Measurements from ENCODE around the gene PADI3. TPM values are rescaled to one million over a fixed set of nuclear protein-coding genes. Genes with fewer than 3 reads are reported as not detected.

PADI3 gene
- total and polyA plus RNA-seq, 7 donors, result 0.01 to 0.09 (median 0.04) TPM; not detected in 4

DNA sequence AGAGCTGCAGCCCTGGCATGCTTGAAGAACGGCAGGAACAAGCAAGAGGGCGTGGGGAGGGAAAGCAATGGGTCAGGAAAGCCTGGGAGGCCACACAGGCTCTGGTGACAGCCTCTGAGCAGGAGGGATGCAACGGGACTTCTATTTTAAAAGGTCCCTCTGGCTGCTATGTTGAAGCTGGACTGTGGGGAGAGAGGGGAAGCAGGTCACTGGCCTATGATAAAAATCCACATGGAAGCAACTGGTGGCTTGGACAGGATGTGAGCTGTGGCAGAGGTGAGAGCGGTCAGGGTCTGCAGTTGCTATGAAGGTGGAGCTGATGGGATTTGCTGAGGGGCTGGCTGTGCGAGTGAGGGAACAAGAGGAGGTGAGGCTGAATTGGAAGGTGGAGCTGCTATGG lies 32.8 kb upstream of the PADI3 start:
- Histone ChIP-seq H3K36me3 (ENCODE audit: insufficient read depth in 1 of 2, low read depth in 1 of 2) (no peaks in the 10 kb centered on the region), H3K27me3 (ENCODE audit: insufficient read depth in 3 of 3, low read length in 2 of 3) (peaks cover 0 to 48% (median 11%) of the 10 kb centered on the region in 3 donors), H3K4me3 (no peak overlapping the region), H3K4me1 (no peaks in the 10 kb centered on the region), H3K9me3 (no peaks in the 10 kb centered on the region), H3K27ac (no peak overlapping the region)
- DNase-seq (no peak), ATAC-seq (no peak)
- intact Hi-C loops (cut with DNase I), result no loop called here
- 35 to 49% (median 46%) methylated on average over 5 of the region's 5 CpGs for WGBS, 3 donors
- TF ChIP-seq, protein P1, sequence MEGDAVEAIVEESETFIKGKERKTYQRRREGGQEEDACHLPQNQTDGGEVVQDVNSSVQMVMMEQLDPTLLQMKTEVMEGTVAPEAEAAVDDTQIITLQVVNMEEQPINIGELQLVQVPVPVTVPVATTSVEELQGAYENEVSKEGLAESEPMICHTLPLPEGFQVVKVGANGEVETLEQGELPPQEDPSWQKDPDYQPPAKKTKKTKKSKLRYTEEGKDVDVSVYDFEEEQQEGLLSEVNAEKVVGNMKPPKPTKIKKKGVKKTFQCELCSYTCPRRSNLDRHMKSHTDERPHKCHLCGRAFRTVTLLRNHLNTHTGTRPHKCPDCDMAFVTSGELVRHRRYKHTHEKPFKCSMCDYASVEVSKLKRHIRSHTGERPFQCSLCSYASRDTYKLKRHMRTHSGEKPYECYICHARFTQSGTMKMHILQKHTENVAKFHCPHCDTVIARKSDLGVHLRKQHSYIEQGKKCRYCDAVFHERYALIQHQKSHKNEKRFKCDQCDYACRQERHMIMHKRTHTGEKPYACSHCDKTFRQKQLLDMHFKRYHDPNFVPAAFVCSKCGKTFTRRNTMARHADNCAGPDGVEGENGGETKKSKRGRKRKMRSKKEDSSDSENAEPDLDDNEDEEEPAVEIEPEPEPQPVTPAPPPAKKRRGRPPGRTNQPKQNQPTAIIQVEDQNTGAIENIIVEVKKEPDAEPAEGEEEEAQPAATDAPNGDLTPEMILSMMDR (IDR thresholded peaks at IDR 0.05), result no peak

DNA sequence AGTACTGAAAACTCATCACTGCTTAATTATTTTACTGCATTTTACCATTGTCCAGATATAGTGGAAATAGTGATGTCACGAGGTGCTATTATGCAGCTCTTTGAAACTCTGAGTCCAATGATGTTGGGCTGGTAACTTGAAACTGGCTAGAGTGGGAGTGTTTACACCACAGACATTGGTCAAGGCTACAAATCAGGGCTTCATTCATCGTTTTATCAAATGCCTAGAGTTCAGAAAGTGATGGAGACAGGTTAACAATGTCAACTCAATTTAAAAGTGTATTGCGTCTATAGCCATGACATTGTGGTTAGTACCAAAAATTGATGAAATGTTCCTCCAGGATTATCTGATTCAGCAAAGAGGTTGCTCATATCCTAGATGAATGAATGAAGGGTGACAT lies 31.3 kb upstream of the PADI3 start:
- DNase-seq (no peak), ATAC-seq (no peak)
- H3K4me1 ChIP-seq, result no peaks in the 10 kb centered on the region
- no peak overlapping the region for H3K4me3 ChIP-seq
- WGBS, 3 donors, result 68 to 73% (median 71%) methylated on average over 3 of the region's 3 CpGs
- peaks cover 0 to 47% (median 11%) of the 10 kb centered on the region in 3 donors for H3K27me3 ChIP-seq (ENCODE audit: insufficient read depth in 3 of 3, low read length in 2 of 3)
- intact Hi-C loops (cut with DNase I), result no loop called here
- H3K27ac ChIP-seq, result no peak overlapping the region
- H3K36me3 ChIP-seq (ENCODE audit: insufficient read depth in 1 of 2, low read depth in 1 of 2), result no peaks in the 10 kb centered on the region
- no peaks in the 10 kb centered on the region for H3K9me3 ChIP-seq
- TF ChIP-seq, protein P1 (IDR thresholded peaks at IDR 0.05), result no peak

DNA sequence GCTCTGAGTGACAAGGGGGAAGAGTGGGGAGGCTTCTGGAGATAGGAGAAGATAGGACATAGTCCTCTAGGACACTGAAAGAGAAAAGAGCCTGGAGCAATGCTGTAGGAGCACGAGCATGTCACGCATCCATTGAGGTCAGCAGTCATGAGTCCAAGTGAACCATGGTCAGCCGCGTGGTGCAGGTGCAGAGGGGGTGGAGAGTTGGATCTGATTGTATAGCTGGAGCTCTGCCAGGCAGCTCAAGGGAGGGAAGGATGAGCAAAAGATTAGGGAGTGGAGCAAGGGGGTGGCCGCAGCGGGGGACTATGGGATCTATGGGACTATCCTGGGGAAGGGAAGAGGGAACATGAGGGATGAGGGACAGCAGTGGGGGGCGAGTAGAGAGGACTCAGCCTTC lies 30.0 kb upstream of the PADI3 start:
- 38 to 54% (median 44%) methylated on average over 7 of the region's 7 CpGs for WGBS, 3 donors
- ATAC-seq (no peak), DNase-seq (no peak)
- Histone ChIP-seq H3K36me3 (ENCODE audit: insufficient read depth in 1 of 2, low read depth in 1 of 2) (no peaks in the 10 kb centered on the region), H3K4me1 (no peaks in the 10 kb centered on the region), H3K27me3 (ENCODE audit: insufficient read depth in 3 of 3, low read length in 2 of 3) (peaks cover 0 to 42% (median 6%) of the 10 kb centered on the region in 3 donors), H3K27ac (no peak overlapping the region), H3K9me3 (no peaks in the 10 kb centered on the region), H3K4me3 (no peak overlapping the region)
- intact Hi-C loops (cut with DNase I), result no loop called here
- TF ChIP-seq, protein P1 (IDR thresholded peaks at IDR 0.05), result no peak

DNA sequence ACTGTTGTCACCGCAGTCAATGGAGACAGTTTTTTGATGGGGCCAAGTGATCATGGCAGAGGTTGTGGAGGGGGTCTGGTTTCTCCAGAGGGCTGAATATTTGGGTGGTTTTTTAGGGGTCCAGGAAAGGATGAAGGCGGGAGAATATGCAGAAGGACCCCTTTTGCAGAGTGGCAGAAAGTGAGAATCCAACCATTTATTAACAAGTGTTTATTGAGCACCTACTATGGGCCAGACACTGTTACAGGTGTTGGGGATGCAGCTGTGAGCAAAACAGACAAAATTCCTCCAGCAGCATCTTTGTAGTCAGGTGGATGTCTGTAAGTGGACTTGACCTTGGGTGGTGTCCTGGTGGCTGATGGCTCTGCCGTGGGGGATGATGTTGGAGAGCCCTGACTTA lies 28.6 kb upstream of the PADI3 start:
- Histone ChIP-seq H3K4me3 (no peak overlapping the region), H3K27ac (no peak overlapping the region), H3K36me3 (ENCODE audit: insufficient read depth in 1 of 2, low read depth in 1 of 2) (no peaks in the 10 kb centered on the region), H3K4me1 (no peaks in the 10 kb centered on the region), H3K9me3 (no peaks in the 10 kb centered on the region), H3K27me3 (ENCODE audit: insufficient read depth in 3 of 3, low read length in 2 of 3) (peaks cover 0 to 31% (median 3%) of the 10 kb centered on the region in 3 donors)
- DNase-seq, result no peak
- 74 to 86% (median 75%) methylated on average over 3 of the region's 3 CpGs for WGBS, 3 donors
- TF ChIP-seq, protein P1 (IDR thresholded peaks at IDR 0.05), result no peak
- ATAC-seq, result no peak
- intact Hi-C loops (cut with DNase I), result no loop called here

DNA sequence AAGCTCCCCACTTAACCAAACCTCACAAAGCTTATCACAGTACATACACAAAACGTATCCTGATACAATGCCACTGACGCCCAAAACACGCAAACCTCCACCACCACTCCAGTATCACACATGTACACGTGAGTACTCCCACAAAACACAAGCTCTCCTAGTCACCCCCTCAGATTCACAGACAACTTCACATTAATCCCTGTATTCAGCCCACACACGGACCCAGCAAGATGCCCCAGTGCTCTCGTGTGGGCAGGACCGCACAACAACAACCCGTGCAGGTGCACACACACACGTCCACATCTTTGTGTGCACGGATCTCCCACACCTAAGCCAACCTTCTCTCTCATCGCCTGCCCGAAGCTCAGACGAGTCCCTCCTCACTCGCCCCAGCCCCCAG lies 26.3 kb upstream of the PADI3 start:
- ATAC-seq (no peak), DNase-seq (no peak)
- no peaks in the 10 kb centered on the region for H3K9me3 ChIP-seq
- no peaks in the 10 kb centered on the region for H3K36me3 ChIP-seq (ENCODE audit: insufficient read depth in 1 of 2, low read depth in 1 of 2)
- H3K4me3 ChIP-seq, result no peak overlapping the region
- no peak overlapping the region for H3K27ac ChIP-seq
- WGBS, 3 donors, result 76 to 82% (median 81%) methylated on average over 14 of the region's 14 CpGs
- H3K4me1 ChIP-seq, result no peaks in the 10 kb centered on the region
- peaks cover 0 to 17% (median 3%) of the 10 kb centered on the region in 3 donors for H3K27me3 ChIP-seq (ENCODE audit: insufficient read depth in 3 of 3, low read length in 2 of 3)
- intact Hi-C loops (cut with DNase I), result no loop called here
- TF ChIP-seq, protein P1 (IDR thresholded peaks at IDR 0.05), result no peak

Data from psoas muscle (tissue), 8 donors.